KBM-7 (cell line): ENCODE measurements around the gene KRT72.
A peak's percentile ranks its signal among the peaks of the same experiment; 100 is the strongest.

Experiments
- DNase-seq: peaks from one replicate; pipeline ENCODE4 v3.0.0-alpha.2; 2015
- in situ Hi-C: fragments of 300-500 bp; cut with MboI; formaldehyde crosslinking; loops from 2 replicates; pipeline ENCODE4 v1.14.3; 2020; ENCODE audit warnings: low sequenced_read_pairs, low pct_unique_long_range_greater_than_20kb, mixed read lengths

The KRT72 gene

DNA sequence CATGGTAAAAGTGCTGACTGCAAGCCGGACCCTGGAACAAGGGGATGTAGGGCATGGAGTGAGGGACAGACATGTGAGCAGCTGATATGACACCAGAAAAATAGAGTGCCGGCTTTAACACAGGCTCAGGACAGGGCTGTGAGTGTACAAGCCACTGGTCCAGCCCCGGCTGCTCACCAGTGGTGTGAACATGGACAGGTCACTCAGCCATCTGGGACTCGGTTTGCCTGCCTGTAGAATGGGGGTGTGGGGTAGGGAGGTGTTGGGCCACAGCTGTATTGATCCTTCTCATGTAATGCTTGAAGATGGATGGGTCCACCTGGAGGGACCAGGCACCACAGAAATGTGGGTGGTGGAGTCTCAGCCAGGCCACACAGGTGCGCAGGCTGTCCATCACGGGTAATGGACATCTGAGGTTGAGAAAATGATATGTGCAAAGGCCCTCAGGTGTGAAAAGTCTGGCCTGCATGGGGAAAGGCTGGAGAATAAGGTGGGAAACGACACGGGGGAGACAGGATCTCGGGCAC, 17.0 kb downstream of the KRT72 start:
- in situ Hi-C loops, result loop anchor here (10.0 kb wide), 1 partner anchor 291 kb away; no protein-coding TSS in a partner anchor
- no peak for DNase-seq

DNA sequence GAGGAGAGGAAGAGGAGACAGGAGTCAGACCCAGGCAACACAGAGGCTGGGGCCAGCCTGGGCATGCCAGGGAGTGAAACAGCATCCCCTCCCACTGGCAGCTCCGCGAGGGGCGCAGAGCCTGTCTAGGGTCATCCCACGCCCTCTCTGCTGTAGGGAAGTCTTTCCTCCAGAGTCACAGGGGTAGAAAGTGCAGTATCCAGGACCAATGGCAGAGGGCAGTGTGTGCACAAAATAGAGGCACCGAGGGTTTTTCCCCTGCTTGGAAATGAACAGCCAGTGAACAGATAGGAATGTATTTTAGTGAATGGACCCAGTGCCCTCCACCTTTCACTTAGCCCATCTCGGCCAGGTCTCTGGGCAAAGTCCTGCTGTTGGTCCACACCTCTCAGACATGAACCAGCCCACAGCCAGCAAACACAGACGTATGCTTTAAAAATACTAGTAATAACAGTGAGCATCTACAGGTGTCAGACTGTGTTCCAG, 18.2 kb downstream of the KRT72 start:
- DNase-seq, result peak; percentile 82
- in situ Hi-C loops, result loop anchor here (10.0 kb wide), 1 partner anchor 292 kb away; no protein-coding TSS in a partner anchor

DNA sequence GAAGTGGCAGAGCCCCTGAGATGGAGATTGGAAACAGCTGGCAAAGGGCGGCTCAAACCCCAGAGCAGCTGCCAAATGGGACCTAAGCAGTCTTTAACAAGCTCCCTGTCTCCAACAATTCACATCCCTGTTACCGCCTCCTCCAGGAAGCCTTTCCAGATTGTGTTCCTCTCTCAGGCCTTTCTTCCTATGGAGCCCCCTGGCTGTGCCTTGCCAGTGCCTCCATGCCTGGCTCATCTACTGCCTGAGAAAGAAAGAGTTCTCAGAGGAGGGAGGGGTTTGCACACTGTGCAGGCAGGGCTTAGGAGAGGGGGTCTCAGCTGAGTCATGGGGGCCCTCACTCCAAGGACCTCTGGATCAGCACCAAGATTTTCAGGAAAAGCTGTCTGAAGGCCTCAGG, 18.8 kb downstream of the KRT72 start:
- no peak for DNase-seq
- in situ Hi-C loops, result loop anchor here (10.0 kb wide), 1 partner anchor 292 kb away; no protein-coding TSS in a partner anchor

DNA sequence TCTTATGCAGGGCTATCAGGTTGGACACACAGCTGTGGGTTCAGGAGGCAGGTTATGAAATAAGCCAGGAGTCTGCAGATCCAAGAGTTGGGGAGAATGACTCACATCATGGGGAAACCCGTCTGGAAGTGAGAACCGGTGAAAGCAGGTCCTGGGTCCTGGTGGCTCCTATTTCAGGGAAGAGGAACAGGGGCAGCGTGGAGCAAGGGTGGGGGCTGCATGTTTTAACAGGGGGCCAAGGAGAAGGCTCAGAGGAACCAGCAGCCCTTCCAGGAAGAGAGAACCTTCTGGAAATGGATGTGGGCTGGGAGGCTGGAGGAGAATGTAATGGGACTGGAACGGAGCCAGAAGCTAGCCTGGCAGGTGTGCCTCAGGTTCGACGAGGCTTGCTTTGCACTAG, 19.8 kb downstream of the KRT72 start:
- no peak for DNase-seq
- in situ Hi-C loops, result loop anchor here (10.0 kb wide), 1 partner anchor 293 kb away; no protein-coding TSS in a partner anchor

DNA sequence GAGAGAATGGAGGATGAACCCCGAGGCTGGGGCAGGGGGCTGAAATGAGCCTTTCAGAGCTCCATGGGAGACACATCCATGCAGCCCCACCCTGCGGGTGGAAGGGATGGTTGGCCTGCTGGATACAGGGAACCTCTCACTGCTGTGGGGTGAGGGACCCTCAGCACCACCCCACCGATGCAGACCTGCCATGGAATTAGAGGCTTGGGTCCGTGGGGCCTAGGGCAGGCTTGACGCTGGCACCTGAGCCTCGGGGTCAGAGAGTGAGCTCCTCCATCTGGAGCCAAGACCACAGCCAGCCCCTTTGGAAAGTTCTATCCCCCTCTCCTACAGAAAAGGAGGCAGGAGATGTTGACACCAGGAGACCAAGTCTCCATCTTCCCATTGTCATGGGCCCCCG, 20.2 kb downstream of the KRT72 start:
- in situ Hi-C loops, result loop anchor here (10.0 kb wide), 1 partner anchor 294 kb away; no protein-coding TSS in a partner anchor
- no peak for DNase-seq

DNA sequence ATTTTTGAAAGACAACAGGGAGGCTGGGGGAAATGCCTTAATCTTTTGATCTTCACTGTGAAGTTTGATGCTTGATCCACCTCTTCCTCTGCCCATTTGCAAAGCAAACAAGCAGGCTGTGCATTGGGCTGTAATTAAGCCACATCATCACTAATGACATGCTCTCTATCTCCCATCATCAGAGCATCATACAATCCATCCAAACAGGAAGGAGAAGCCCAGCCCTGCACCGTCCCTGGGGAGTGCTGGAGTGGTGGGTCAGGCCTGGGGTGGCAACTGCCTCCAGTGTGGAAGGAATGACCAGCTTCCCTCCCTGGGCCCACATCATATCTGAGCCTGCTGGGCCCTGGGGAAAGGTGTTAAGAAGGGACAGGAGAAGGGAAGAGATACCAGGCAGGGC, 20.8 kb downstream of the KRT72 start:
- in situ Hi-C loops, result loop anchor here (10.0 kb wide), 1 partner anchor 294 kb away; no protein-coding TSS in a partner anchor
- DNase-seq, result no peak

DNA sequence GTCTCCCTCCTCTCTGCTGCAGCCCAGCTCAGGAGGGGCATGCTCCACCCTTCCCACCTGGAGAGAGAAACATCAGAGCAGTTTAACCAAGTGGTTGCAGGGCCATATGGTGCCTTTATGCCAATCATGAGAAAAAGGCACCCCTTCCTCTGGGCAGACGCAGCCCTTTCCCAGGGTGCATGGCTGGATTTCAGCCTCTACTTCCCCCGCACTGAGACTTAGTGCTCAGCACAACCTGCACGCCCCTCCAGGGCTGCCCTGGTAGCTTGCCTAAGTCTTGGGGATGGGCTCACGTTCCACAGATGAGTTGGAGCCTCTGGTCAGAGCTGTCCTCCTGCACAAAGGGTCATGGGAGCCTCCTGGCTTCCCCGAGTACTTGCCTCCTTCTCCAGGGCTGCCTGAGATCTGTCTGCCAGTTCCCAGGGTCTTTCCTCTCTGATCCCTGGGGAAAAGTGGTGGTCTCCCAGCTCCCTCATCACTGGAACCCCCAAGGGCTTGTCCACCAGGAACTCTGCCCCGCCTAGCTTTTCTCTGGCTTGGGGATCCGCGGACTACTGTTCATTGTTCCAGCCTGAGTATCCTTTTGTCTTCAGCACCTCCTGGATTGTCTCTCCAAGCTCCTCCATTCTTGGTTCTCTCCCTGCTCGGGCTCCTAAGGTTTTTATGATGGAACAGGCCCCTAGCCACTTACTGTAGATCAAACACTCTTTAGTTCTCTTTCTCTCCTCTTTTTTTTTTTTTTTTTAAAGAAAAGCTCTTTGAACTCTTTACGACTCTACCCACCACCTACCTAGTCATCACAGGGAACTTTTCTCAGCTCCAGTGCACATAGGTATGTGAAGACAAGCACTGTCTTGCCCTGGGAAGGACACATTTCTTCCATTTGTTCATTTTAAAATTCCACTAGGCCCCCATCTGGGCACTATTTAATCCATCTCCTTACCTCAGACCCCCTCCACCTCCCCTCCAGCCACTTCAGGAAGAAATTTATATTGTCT, 21.5 kb downstream of the KRT72 start:
- in situ Hi-C loops, result loop anchor here (10.0 kb wide), 1 partner anchor 295 kb away; no protein-coding TSS in a partner anchor

DNA sequence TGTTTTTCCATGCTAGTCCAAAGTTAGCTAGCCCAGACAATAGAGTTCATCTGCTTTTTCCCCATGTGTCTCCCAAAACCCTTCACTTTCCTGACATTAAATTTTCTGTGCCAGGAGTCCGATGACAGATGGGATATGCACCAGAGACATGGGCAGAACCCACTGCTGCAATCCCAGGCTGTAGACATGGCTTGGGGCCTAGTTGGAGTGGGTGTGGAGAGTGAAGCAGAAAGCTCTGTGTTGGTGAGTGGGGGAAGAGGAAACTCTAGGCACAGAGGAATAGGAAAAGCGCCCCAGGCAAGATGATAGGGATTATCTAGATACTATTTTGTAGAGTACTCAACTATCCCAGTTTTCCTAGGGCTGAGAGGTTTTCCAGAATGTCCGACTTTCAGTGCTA, 22.8 kb downstream of the KRT72 start:
- no peak for DNase-seq
- in situ Hi-C loops, result no loop called here

More for the DNA sequence above, 21.5 kb downstream of the KRT72 start:
- no peak for DNase-seq

DNA sequence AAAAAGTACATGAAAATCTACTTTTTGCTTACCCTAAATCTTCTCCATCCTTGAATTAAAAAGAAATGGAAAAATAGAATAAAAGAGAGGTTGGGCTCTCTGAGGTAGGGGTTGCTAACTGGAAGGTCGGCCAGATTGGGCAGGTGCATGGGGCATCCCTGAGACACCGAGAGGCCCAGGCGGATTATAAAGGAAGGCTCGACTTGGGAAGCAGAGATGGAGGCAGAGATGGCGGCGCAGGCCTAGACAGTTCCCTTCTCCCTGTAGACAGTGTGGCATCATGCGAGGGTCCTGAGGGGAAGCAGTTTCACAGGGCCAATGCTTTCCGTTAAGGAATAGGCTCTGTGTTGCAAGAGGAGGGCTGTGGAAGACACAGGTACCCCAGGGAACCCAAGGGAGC, 23.9 kb downstream of the KRT72 start:
- DNase-seq, result no peak
- in situ Hi-C loops, result no loop called here

DNA sequence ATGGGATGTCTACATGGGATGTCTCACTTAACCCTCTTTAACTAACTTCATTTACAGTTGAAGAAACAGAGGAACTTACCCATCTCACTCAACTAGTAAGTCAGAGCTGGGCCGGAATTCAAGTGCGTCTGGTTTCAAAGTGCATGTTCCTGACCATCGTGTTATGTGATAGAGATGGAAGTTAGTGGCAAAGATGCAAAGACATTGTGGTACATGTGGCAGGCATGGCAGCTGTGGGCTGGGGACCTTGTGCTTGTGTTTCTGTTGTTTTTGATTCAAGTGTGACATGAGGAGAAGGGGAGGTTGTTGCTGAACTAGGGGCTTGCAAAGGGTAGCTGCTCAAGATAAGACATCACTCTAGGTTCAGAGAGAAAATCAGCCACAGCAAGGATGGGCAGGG, 25.3 kb downstream of the KRT72 start:
- DNase-seq, result no peak
- in situ Hi-C loops, result no loop called here

DNA sequence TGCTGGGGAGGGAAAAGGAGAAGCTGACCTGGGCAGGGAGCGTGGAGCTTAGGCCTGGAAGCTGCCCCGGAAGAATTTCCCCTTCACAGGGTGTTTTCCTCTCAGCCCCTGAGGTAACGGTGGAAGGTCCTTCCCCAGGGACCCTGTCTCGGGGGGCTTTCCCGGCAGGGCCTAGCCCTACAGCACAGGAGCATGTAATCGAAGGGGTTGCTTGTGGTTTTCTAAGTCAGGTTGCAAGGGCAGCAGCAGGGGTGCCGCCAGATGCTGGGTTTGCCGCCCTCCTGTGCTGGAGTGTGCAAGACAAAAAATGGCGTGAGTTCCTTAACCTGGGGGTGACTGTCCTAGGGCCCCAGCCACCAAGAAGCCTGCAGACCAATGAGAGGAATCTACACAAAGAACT, 26.0 kb downstream of the KRT72 start:
- DNase-seq, result no peak
- in situ Hi-C loops, result no loop called here

DNA sequence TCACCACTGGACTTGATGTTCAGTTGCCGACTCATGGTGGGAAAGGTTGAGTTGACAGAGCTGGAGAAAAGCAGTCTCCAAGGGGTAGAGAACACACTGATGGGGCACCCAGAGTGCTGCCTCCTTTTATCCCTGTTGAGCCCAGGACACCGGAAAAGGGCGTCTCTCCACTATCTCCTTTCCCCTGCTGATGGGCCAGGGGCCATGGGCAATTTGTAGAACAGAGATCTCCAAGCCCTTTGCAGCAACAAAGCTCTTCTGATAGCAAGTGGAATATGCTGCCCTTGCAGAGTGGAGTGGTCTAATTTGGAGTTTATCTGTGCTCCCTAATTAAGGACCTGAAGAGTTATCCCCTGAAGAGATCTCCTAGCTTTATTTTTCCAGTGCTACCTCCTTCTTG, 27.5 kb downstream of the KRT72 start, which contains the start of gene KRT74:
Gene KRT74 (minus strand): TSS at position 101 of the 400 bp plus-strand sequence. CDS start 66 bp downstream, at position 35.
- in situ Hi-C loops, result no loop called here

DNA sequence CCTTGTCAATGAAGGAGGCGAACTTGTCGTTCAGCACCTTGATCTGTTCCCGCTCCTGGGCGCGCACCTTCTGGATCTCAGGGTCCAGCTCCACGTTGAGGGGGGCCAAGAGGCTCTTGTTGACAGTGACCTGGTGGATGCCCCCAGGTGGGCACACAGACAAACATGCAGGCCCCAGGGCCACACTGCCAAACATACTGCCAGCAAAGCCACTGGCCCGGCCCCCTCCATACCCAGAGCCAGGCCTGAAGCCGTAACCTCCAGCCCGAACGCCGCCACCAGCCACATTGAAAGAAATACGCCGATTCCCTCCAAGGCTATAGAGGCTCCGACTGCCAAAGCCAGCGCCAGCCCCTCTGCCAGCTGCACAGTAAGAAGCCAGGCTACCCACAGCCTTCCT, 28.0 kb downstream of the KRT72 start:
- DNase-seq, result no peak
- in situ Hi-C loops, result no loop called here

More for the DNA sequence above, 27.5 kb downstream of the KRT72 start, which contains the start of gene KRT74:
- no peak for DNase-seq

DNA sequence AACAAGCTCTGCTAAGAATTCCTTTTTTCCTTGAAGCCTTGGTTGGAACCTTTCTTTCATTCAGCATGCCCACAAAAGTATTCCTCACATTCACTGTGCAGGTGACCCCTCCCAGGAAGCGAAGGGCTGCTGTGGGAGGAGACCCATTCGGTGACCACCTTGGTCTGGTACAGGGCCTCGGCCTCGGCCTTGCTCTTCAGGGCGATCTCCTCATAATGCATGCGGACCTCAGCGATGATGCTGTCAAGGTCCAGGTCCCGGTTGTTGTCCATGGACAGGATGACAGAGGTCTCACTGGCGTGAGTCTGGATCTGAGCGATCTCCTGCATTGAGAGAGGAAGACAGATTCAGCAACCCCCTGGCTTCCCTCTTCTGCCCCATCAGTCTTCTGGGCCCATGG, 30.8 kb downstream of the KRT72 start:
- no peak for DNase-seq
- in situ Hi-C loops, result no loop called here

DNA sequence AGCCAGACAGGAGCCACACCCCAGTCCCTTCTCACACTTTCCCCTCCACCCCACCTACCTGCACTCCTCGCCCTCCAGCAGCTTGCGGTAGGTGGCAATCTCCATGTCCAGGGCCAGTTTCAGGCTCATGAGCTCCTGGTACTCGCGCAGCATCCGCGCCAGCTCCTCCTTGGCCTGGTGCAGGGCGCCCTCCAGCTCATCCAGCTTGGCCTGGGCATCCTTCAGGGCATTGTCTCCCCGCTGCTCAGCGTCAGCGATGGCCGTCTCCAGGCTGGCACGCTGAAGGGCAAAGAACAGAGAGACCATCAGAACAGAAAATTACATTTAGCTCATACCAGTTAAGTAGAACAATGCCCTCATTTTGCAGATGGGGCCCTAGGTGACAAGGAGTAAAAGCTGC, 33.2 kb downstream of the KRT72 start:
- in situ Hi-C loops, result no loop called here
- no peak for DNase-seq

DNA sequence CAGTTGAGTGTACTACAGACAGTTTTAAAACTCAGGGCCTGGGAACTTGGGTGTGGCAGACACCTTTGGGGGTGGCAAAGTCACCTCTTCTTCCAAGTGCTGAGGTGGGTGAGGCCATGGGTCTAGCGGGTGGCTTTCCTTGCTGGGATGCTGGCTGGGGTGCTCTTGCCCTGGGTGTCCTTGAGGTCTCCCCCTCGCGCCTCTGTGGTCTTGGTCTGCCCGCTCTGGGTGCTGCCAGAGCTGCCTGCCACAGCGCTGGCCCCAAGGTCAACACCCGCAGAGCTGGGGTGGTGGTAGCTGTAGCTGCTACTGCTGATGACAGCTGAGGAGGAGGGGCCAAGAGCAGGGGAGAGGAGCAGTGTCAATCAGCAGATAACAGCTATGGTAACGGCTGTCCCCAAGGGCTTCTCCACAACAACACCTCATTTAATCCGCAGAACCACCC, 34.4 kb downstream of the KRT72 start:
- no peak for DNase-seq
- in situ Hi-C loops, result no loop called here

DNA sequence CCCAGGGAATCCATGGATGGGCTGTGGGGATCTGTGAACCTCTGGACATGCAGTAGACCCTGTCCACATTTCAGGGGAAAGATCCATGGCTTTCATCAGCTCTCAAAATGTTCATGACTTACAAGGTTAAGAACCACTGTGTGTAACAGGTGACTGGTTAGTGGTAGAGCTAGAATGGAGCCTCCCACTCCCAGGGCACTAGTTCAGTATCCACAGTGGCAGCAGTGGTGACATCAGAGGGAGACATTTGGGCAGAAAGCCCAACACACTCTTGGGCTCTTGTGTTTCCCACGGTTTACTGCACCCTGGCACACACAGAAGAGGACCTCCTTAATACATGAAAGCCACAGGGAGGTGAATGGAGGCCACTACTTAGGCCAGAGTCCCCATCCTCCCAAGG, 36.7 kb downstream of the KRT72 start:
- no peak for DNase-seq
- in situ Hi-C loops, result no loop called here

DNA sequence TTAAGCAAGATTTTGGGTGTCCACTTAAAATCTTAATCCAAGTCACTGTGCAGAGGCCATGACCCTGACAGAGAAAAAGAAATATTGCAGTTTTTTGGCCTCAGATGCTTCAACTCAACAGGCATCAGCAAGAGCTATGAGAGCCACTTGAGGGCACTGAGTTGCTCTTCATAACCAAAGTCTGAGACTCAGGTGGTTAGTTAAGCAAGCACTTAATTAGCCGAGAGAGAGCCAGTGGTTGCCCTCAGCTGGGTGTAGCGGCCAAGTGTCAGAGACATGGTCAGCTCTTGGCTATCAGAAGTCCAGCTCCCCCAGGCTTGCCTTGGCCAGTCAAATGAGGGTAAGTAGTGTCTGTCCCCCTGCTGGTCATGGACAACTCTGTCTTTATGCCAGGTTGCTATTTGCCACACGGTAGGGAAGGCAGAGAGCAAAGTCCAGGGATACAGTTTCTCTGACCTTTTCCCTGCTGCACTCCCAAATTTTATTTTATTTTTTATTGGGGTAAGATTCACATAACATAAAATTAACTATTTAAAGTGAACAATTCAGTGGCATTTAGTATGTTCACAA, 39.3 kb downstream of the KRT72 start:
- DNase-seq, result no peak
- in situ Hi-C loops, result no loop called here

DNA sequence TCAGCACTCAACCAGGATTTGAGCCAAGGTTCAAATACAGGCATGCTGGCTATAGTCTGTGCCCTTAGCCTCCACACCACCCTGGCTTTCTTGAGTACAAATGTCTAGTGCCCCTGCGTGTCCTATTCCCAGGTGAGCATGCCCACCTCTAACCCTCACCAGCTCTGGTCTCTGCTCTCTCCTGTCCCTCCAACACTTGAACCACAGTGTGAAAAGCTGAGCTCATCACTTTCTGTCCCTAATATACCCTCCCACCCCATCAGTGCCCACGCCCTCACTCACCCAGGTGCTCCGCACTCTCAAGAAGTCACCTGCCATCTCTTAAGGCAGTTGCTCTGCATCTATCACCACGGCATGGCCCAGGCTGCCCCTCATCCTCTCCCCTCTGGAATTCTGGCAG, 41.3 kb downstream of the KRT72 start:
- DNase-seq, result no peak
- in situ Hi-C loops, result no loop called here
